GM23338 (cell line): ENCODE measurements around the gene ERO1A. TPM values are rescaled to one million over a fixed set of nuclear protein-coding genes. Genes with fewer than 3 reads are reported as not detected.

ENCODE experiments used
- CREB1 ChIP-seq: fragments of 250-450 bp; sonication (Bioruptor Pico); IDR thresholded peaks from 2 replicates; pipeline ENCODE4 v1.5.0; 2020; ENCODE audit warnings: low read depth, mild to moderate bottlenecking, moderate library complexity
- CTCF ChIP-seq, 2 experiments: fragments of 200-600 bp in 1 of 2; sonication (generic) in 1 of 2; conservative IDR thresholded peaks; 2 replicates each; pipeline versions ENCODE4 v1.5.1 to v1.6.1; 2016 to 2017; ENCODE audit warnings: antibody characterized with exemption in 2 of 2, low read depth in 2 of 2, mild to moderate bottlenecking in 2 of 2, moderate library complexity in 1 of 2
- JUNB ChIP-seq: IDR thresholded peaks from one replicate; pipeline ENCODE4 v1.6.1; 2016; ENCODE audit warnings: antibody characterized with exemption; ENCODE audit not compliant: unreplicated experiment
- ZNF114 ChIP-seq: fragments of 250-450 bp; sonication (Bioruptor Pico); IDR thresholded peaks from 2 replicates; pipeline ENCODE4 v1.5.0; 2020; ENCODE audit warnings: mild to moderate bottlenecking, moderate library complexity
- ZNF462 ChIP-seq: fragments of 250-450 bp; sonication (Bioruptor Pico); IDR thresholded peaks from 2 replicates; pipeline ENCODE4 v1.5.0; 2020; ENCODE audit warnings: mild to moderate bottlenecking, moderate library complexity
- polyA plus RNA-seq: library from polyadenylated mRNA; unstranded; fragments of >200 nt; fragmentation: Nextera tagmentation; extraction: Ambion mirVana; gene quantifications from 2 replicates; pipeline ENCODE4 v1.2.1, GENCODE V29; 2016
- total RNA-seq: library from RNA; depleted of rRNA; stranded (reverse); fragments of >200 nt; shearing (Covaris generic); gene quantifications from 2 replicates; pipeline ENCODE4 v1.2.3, GENCODE V29; 2014
- TF ChIP-seq, protein P1 (sequence below): IDR thresholded peaks from one replicate; pipeline ENCODE4 v1.6.1; 2018; ENCODE audit warnings: antibody characterized with exemption; ENCODE audit not compliant: unreplicated experiment

ERO1A gene
- total and polyA plus RNA-seq, 2 experiments from 2014 or later, result 25.2 to 44.7 TPM

GRCh38 chr14:52596320-52596719 is 99.0 kb downstream of the ERO1A start (continued):
- TF ChIP-seq ZNF462 (no peak), JUNB (no peak), CREB1 (CRISPR knock-in tag) (no peak), ZNF114 (no peak), CTCF (conservative IDR thresholded peaks at IDR 0.05; ENCODE audit: low read depth in 2 of 2) (no peak)
- TF ChIP-seq, protein P1, sequence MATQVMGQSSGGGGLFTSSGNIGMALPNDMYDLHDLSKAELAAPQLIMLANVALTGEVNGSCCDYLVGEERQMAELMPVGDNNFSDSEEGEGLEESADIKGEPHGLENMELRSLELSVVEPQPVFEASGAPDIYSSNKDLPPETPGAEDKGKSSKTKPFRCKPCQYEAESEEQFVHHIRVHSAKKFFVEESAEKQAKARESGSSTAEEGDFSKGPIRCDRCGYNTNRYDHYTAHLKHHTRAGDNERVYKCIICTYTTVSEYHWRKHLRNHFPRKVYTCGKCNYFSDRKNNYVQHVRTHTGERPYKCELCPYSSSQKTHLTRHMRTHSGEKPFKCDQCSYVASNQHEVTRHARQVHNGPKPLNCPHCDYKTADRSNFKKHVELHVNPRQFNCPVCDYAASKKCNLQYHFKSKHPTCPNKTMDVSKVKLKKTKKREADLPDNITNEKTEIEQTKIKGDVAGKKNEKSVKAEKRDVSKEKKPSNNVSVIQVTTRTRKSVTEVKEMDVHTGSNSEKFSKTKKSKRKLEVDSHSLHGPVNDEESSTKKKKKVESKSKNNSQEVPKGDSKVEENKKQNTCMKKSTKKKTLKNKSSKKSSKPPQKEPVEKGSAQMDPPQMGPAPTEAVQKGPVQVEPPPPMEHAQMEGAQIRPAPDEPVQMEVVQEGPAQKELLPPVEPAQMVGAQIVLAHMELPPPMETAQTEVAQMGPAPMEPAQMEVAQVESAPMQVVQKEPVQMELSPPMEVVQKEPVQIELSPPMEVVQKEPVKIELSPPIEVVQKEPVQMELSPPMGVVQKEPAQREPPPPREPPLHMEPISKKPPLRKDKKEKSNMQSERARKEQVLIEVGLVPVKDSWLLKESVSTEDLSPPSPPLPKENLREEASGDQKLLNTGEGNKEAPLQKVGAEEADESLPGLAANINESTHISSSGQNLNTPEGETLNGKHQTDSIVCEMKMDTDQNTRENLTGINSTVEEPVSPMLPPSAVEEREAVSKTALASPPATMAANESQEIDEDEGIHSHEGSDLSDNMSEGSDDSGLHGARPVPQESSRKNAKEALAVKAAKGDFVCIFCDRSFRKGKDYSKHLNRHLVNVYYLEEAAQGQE, result no peak
